Stimulated activated CD8-positive, alpha-beta memory T cell treated with anti-CD3 and anti-CD28 coated beads, Interleukin-15, amount 100 ng/mL, for 4 hours (primary cell): Measurements from ENCODE around the gene LSAMP.

Source experiments
- DNase-seq, 2 donors: peaks; one replicate each; pipeline ENCODE4 v3.0.0-alpha.2; 2020; ENCODE audit warnings: low read depth in 2 of 2

Gene LSAMP

GRCh38 chr3:116165135-116165534 is 280.2 kb downstream of the LSAMP start:
- DNase-seq, result no peak

GRCh38 chr3:116164039-116164438 is 281.2 kb downstream of the LSAMP start:
- DNase-seq, result no peak

- no peak for DNase-seq
Measured at GRCh38 chr3:116161575-116162525, 283.4 kb downstream of the LSAMP start.

- no peak for DNase-seq
Measured at GRCh38 chr3:116160594-116160993, 284.7 kb downstream of the LSAMP start.

- DNase-seq, result no peak
Measured at GRCh38 chr3:116155841-116156240, 289.4 kb downstream of the LSAMP start.

GRCh38 chr3:116154389-116154788 is 290.9 kb downstream of the LSAMP start:
- no peak for DNase-seq

GRCh38 chr3:116153174-116153573 is 292.1 kb downstream of the LSAMP start:
- no peak for DNase-seq

GRCh38 chr3:116150655-116151167 is 294.6 kb downstream of the LSAMP start:
- no peak for DNase-seq

GRCh38 chr3:116148881-116149851 is 296.1 kb downstream of the LSAMP start:
- DNase-seq, result no peak

GRCh38 chr3:116145613-116146012 is 299.7 kb downstream of the LSAMP start:
- no peak for DNase-seq

- DNase-seq, result no peak
Measured at GRCh38 chr3:116141724-116142123, 303.6 kb downstream of the LSAMP start.

GRCh38 chr3:116140100-116140689 is 305.1 kb downstream of the LSAMP start:
- DNase-seq, result no peak

GRCh38 chr3:116139641-116140040 is 305.6 kb downstream of the LSAMP start:
- no peak for DNase-seq

GRCh38 chr3:116135457-116136085 is 309.7 kb downstream of the LSAMP start:
- DNase-seq, result no peak

GRCh38 chr3:116129187-116129946 is 315.9 kb downstream of the LSAMP start:
- no peak for DNase-seq

- no peak for DNase-seq
Measured at GRCh38 chr3:116127464-116127863, 317.8 kb downstream of the LSAMP start.

- no peak for DNase-seq
Measured at GRCh38 chr3:116124166-116124565, 321.1 kb downstream of the LSAMP start.

GRCh38 chr3:116118475-116119169 is 326.7 kb downstream of the LSAMP start:
- no peak for DNase-seq

- DNase-seq, result no peak
Measured at GRCh38 chr3:116114586-116114985, 330.7 kb downstream of the LSAMP start.

- no peak for DNase-seq
Measured at GRCh38 chr3:116112696-116113095, 332.6 kb downstream of the LSAMP start.
